NB4 (cell line): ENCODE measurements around the gene TOP3B.

ENCODE experiments used
- DNase-seq: peaks from one replicate; pipeline ENCODE4 v3.0.0; 2010; ENCODE audit warnings: low read depth
- H3K4me3 ChIP-seq: one replicate; pipeline ENCODE4 v1.5.1; 2011; ENCODE audit warnings: mild to moderate bottlenecking, low read depth, low read length, moderate library complexity
- MYC ChIP-seq: IDR thresholded peaks from 2 replicates; pipeline ENCODE4 v1.6.1; 2011; ENCODE audit warnings: low read depth, low read length
- POLR2A ChIP-seq: IDR thresholded peaks from 2 replicates; pipeline ENCODE4 v1.6.1; 2011; ENCODE audit warnings: mild to moderate bottlenecking; ENCODE audit not compliant: insufficient read length; ENCODE audit errors: extremely low read depth
- TF ChIP-seq, protein P1 (sequence below): IDR thresholded peaks from 2 replicates; pipeline ENCODE4 v1.6.1; 2011; ENCODE audit warnings: low read depth, low read length
- TF ChIP-seq, protein P2 (sequence below): IDR thresholded peaks from one replicate; pipeline ENCODE4 v1.5.1; 2012; ENCODE audit warnings: low read depth, low read length

Gene TOP3B

DNA sequence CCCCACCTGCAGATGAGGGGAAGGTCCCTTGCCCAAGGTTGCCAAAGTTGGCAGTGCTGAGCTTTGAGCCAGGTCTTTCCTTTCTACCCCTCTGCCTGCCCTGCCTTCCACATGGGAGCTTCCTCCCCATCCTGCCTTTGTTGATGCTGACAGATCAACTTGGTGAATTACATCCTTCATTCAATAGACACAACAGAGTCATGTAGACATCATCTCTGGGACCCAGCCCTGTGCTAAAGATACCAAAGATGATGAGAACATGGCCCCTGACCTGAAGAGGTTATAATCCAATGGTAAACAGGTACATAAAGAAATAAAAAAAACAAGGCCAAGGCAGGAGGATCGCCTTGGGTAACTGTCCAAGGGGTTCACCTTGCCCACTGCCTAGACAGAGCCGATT, 72.7 kb downstream of the TOP3B start:
- H3K4me3 ChIP-seq, result no peak overlapping the region
- TF ChIP-seq, protein P1, sequence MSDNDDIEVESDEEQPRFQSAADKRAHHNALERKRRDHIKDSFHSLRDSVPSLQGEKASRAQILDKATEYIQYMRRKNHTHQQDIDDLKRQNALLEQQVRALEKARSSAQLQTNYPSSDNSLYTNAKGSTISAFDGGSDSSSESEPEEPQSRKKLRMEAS, result no peak
- no peak for DNase-seq

DNA sequence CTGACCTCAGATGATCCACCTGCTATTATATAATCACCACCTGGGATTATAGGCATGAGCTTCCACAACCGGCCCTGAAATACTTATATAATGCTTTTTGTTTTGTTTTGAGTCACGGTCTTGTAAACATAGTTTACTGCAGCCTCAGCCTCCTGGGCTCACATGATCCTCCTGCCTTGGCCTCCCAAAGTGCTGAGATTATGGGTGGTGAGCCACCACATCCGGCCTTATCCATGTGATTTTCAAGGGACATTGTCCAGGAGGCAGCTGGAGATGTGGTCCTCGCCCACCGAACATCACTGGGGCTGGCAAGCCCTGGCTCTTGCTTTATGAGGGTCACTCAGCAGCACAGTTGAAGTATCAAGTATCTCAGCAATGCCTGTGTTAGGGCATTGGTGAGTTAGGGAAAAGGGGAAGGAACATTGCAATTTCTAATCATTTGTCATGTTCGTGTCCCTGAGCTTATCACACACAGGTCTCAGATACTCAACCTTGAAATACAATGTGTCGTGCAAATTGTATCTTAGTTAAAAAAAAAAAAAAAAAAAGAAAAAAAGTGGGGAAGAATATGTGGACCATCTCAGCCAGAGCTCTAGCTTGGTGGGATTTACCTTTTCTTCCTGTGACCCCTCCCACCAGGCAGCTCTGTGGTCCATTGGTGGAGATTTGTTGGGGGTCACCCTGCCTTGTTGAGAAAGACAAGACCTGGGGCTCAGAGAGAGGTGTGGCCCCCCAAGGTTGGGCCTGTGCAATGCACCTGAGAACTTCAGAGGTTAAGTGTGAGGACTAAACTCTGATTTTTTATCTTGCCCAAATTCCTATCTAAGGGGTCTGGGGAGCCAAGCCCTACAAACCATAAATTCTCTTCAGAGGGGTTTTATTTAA, 74.7 kb downstream of the TOP3B start:
- DNase-seq, result no peak
- TF ChIP-seq, protein P1, result no peak
- no peak for TF ChIP-seq POLR2A
- no peak for TF ChIP-seq MYC
- TF ChIP-seq, protein P2, sequence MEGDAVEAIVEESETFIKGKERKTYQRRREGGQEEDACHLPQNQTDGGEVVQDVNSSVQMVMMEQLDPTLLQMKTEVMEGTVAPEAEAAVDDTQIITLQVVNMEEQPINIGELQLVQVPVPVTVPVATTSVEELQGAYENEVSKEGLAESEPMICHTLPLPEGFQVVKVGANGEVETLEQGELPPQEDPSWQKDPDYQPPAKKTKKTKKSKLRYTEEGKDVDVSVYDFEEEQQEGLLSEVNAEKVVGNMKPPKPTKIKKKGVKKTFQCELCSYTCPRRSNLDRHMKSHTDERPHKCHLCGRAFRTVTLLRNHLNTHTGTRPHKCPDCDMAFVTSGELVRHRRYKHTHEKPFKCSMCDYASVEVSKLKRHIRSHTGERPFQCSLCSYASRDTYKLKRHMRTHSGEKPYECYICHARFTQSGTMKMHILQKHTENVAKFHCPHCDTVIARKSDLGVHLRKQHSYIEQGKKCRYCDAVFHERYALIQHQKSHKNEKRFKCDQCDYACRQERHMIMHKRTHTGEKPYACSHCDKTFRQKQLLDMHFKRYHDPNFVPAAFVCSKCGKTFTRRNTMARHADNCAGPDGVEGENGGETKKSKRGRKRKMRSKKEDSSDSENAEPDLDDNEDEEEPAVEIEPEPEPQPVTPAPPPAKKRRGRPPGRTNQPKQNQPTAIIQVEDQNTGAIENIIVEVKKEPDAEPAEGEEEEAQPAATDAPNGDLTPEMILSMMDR, result no peak
- H3K4me3 ChIP-seq, result no peak overlapping the region
